ENCODE results near the gene MSRB3.

MSRB3 gene

DNA sequence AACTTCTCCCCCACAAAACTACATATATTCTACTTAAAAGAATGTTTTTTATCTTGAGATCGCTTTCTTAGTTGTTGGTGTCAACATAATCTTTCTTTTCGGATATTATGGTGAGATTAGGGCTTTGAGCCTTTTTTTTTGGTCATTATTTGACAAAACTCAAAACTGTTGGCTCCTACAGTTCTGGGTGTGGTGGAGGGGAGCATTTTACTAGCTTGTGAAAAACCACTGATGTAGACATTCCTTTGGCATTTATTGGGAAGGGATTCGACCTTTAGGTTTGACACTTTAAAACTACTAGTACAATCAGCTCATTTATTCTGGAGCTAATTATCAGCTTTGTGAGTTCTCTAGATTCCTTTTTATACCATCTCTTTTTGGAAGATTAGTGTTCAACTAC lies 24.4 kb downstream of the MSRB3 start:
- no peaks in the 10 kb centered on the region for H3K9me3 ChIP-seq (ENCODE audit: severe bottlenecking)
- H3K36me3 ChIP-seq (ENCODE audit: low read depth), result no peaks in the 10 kb centered on the region
- H3K27me3 ChIP-seq (ENCODE audit: insufficient read depth, poor library complexity, severe bottlenecking), result no peaks in the 10 kb centered on the region
- no peak for ATAC-seq (ENCODE audit: low read depth)
- H3K4me1 ChIP-seq (ENCODE audit: insufficient read depth, poor library complexity, severe bottlenecking), result peaks cover 20% of the 10 kb centered on the region
- H3K27ac ChIP-seq (ENCODE audit: poor library complexity, severe bottlenecking), result no peak overlapping the region
- no peak for DNase-seq (ENCODE audit: low spot score)
- no peak overlapping the region for H3K4me3 ChIP-seq (ENCODE audit: severe bottlenecking)
- TF ChIP-seq, protein P1, sequence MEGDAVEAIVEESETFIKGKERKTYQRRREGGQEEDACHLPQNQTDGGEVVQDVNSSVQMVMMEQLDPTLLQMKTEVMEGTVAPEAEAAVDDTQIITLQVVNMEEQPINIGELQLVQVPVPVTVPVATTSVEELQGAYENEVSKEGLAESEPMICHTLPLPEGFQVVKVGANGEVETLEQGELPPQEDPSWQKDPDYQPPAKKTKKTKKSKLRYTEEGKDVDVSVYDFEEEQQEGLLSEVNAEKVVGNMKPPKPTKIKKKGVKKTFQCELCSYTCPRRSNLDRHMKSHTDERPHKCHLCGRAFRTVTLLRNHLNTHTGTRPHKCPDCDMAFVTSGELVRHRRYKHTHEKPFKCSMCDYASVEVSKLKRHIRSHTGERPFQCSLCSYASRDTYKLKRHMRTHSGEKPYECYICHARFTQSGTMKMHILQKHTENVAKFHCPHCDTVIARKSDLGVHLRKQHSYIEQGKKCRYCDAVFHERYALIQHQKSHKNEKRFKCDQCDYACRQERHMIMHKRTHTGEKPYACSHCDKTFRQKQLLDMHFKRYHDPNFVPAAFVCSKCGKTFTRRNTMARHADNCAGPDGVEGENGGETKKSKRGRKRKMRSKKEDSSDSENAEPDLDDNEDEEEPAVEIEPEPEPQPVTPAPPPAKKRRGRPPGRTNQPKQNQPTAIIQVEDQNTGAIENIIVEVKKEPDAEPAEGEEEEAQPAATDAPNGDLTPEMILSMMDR (IDR thresholded peaks at IDR 0.05; ENCODE audit: poor library complexity, severe bottlenecking), result no peak

DNA sequence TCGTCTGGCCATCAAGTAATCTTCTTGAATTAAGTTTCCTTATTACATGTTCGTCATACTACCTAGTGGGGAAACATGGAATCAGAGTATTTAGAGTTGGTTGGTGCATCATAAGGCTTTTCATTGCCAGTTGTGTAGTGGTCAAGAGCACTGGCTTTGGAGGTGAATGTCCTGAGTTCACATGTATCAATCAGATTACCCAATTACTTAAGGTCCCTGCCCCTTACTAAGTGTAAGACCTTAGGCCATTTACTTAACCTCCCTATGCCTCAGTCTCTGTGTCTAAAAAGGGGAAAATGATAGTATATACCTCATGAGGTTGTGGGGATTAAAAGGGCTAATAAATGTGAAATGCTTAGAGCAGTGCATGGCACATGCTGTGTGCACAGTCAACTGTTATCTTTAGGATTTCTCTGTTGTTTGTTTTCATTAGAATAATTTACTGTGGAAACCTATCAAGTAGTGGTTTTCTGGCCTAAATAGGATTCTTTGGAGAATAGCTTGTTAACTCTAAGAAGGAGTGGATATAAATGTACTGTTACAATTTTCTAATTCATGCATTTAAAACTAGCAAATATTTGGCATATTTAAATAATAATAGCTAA lies 27.0 kb downstream of the MSRB3 start:
- Histone ChIP-seq H3K4me3 (ENCODE audit: severe bottlenecking) (no peak overlapping the region), H3K36me3 (ENCODE audit: low read depth) (peaks cover 7% of the 10 kb centered on the region; the same call in 1 of the 2 replicates), H3K27ac (ENCODE audit: poor library complexity, severe bottlenecking) (peak overlapping the region; percentile 79), H3K4me1 (ENCODE audit: insufficient read depth, poor library complexity, severe bottlenecking) (peaks cover 34% of the 10 kb centered on the region), H3K9me3 (ENCODE audit: severe bottlenecking) (no peaks in the 10 kb centered on the region), H3K27me3 (ENCODE audit: insufficient read depth, poor library complexity, severe bottlenecking) (no peaks in the 10 kb centered on the region)
- TF ChIP-seq, protein P1 (IDR thresholded peaks at IDR 0.05; ENCODE audit: poor library complexity, severe bottlenecking), result no peak
- ATAC-seq (ENCODE audit: low read depth) (no peak), DNase-seq (ENCODE audit: low spot score) (no peak)

DNA sequence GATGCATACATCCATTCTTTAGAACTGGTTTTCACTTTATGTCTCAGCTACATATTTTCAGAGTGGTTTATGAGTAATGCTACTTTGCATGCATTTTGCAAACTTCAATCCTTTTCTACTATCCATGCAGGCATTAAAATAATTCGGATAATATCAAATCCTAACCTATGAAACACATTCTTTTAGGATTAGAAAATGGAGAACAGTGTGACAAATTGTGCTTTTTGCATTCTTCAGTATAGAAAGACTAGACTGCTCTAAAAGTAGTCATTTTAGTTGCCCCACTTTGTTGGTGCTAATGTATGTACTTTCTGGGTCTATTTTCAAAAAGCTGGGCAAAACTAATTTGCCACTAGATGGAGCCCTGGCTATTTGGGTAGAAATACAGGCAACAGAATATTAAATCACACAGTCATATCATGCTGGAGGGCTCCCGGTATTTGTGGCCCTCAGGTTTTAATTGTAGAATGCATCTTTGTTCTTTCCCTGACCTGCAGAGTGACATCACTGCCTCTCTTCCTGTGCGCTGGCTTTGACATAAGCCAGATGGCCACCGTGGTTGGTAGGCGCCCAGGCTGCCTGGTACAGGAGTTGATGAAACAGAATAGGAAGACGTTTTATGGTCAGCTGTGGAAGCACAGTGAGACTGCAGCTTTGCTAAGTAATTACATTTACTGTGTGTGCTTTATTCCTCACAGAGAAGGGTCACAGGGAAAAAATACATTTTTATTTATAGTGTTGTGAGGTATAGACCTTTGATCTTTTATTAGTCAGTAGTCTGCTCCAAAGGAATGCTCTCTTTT lies 28.1 kb downstream of the MSRB3 start:
- no peaks in the 10 kb centered on the region for H3K9me3 ChIP-seq (ENCODE audit: severe bottlenecking)
- TF ChIP-seq, protein P1 (IDR thresholded peaks at IDR 0.05; ENCODE audit: poor library complexity, severe bottlenecking), result peak; percentile 91
- H3K27me3 ChIP-seq (ENCODE audit: insufficient read depth, poor library complexity, severe bottlenecking), result no peaks in the 10 kb centered on the region
- H3K27ac ChIP-seq (ENCODE audit: poor library complexity, severe bottlenecking), result peak overlapping the region; percentile 79
- ATAC-seq (ENCODE audit: low read depth) (peak; percentile 77), DNase-seq (ENCODE audit: low spot score) (no peak)
- peaks cover 7% of the 10 kb centered on the region; the same call in 1 of the 2 replicates for H3K36me3 ChIP-seq (ENCODE audit: low read depth)
- no peak overlapping the region for H3K4me3 ChIP-seq (ENCODE audit: severe bottlenecking)
- H3K4me1 ChIP-seq (ENCODE audit: insufficient read depth, poor library complexity, severe bottlenecking), result peaks cover 34% of the 10 kb centered on the region

DNA sequence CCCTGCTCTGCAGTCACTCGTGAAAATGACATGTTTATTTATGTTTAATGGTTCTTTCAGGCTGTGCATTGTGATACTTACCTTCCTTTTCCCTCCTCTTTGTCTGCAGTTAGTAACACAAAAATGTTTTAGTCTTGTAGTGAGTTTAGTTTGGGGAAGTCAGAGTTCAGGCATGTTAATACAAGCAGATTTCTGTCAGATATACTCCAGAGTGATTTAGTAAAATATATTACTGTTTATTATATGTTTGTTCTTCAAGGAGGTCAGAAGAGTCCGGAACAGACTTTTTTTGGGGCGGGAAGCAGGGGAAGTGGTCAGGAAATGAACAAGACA lies 28.7 kb downstream of the MSRB3 start:
- Histone ChIP-seq H3K4me1 (ENCODE audit: insufficient read depth, poor library complexity, severe bottlenecking) (peaks cover 34% of the 10 kb centered on the region), H3K4me3 (ENCODE audit: severe bottlenecking) (no peak overlapping the region), H3K9me3 (ENCODE audit: severe bottlenecking) (no peaks in the 10 kb centered on the region), H3K27ac (ENCODE audit: poor library complexity, severe bottlenecking) (peak overlapping the region; percentile 79), H3K27me3 (ENCODE audit: insufficient read depth, poor library complexity, severe bottlenecking) (no peaks in the 10 kb centered on the region), H3K36me3 (ENCODE audit: low read depth) (peaks cover 7% of the 10 kb centered on the region; the same call in 1 of the 2 replicates)
- peak; percentile 54 for ATAC-seq (ENCODE audit: low read depth)
- TF ChIP-seq, protein P1 (IDR thresholded peaks at IDR 0.05; ENCODE audit: poor library complexity, severe bottlenecking), result no peak
- DNase-seq (ENCODE audit: low spot score), result no peak

DNA sequence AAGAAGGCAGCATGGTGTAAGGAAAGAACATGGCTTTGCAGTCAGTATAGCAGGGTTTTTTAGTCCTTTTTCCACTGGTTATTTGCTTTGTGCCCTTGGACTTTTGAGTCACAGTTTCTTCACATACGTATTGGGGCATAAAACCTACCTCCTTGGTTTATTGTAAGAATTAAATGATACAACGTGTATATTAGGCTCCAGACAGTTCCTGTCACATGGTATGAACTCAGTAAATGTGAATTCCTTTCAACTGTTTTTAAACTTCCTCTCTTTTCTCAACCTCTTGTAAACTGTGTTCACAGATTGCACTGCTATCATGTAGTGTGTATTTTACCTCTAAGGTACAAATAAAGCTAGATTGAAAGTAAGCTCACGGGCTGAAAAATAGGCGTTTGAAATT lies 29.5 kb downstream of the MSRB3 start:
- H3K4me1 ChIP-seq (ENCODE audit: insufficient read depth, poor library complexity, severe bottlenecking), result peaks cover 34% of the 10 kb centered on the region
- no peaks in the 10 kb centered on the region for H3K27me3 ChIP-seq (ENCODE audit: insufficient read depth, poor library complexity, severe bottlenecking)
- peak overlapping the region; percentile 79 for H3K27ac ChIP-seq (ENCODE audit: poor library complexity, severe bottlenecking)
- H3K36me3 ChIP-seq (ENCODE audit: low read depth), result peaks cover 7% of the 10 kb centered on the region; the same call in 1 of the 2 replicates
- TF ChIP-seq, protein P1 (IDR thresholded peaks at IDR 0.05; ENCODE audit: poor library complexity, severe bottlenecking), result no peak
- DNase-seq (ENCODE audit: low spot score) (no peak), ATAC-seq (ENCODE audit: low read depth) (no peak)
- no peaks in the 10 kb centered on the region for H3K9me3 ChIP-seq (ENCODE audit: severe bottlenecking)
- no peak overlapping the region for H3K4me3 ChIP-seq (ENCODE audit: severe bottlenecking)
